Renal cortex interstitium (tissue), 15 donors: ENCODE results near the gene ACY1. TPM values are rescaled to one million over a fixed set of nuclear protein-coding genes. Genes with fewer than 3 reads are reported as not detected.

ENCODE experiments used
- DNase-seq, 11 donors: peaks; one replicate each; pipeline ENCODE4 v3.0.0-alpha.2; 2013; ENCODE audit warnings: low read depth in 9 of 11, low spot score in 4 of 11; ENCODE audit errors: extremely low read depth in 1 of 11
- long read RNA-seq, 16 experiments: transcript quantifications; one replicate each; lab custom pipeline, GENCODE V29; 2026
- polyA plus RNA-seq, 3 donors: library from polyadenylated mRNA; unstranded; fragments of 120-200 nt; gene quantifications; one replicate each; pipeline ENCODE4 v1.2.1, GENCODE V29; 2013; ENCODE audit not compliant: insufficient read length in 3 of 3

Gene ACY1
- polyA plus RNA-seq = 100 to 1,000 TPM in 2 of 3 donors, 10 to 100 TPM in 1; 89.3 to 120 (median 118) TPM
- long read RNA-seq, donor 1, transcript ACY1-215 (15 exons, 1,684 nt) = major isoform, 12 of 1,724 reads
- long read RNA-seq, donor 1, partial matches to known transcripts = 1,642 of 1,724 reads
- long read RNA-seq, donor 1, other reads (novel, unspliced or antisense) = 65 of 1,724 reads
- long read RNA-seq, donor 2, transcript ACY1-215 (15 exons, 1,684 nt) = major isoform, 15 of 22 reads
- long read RNA-seq, donor 2, partial matches to known transcripts = 0 of 22 reads
- long read RNA-seq, donor 2, other reads (novel, unspliced or antisense) = 0 of 22 reads
- long read RNA-seq, donor 3, transcript ACY1-215 (15 exons, 1,684 nt) = major isoform, 27 of 35 reads
- long read RNA-seq, donor 3, partial matches to known transcripts = 0 of 35 reads
- long read RNA-seq, donor 3, other reads (novel, unspliced or antisense) = 0 of 35 reads
- long read RNA-seq, donor 4, transcript ACY1-215 (15 exons, 1,684 nt) = major isoform, 21 of 31 reads
- long read RNA-seq, donor 4, partial matches to known transcripts = 0 of 31 reads
- long read RNA-seq, donor 4, other reads (novel, unspliced or antisense) = 0 of 31 reads
- long read RNA-seq, donor 5 = 0 reads
- long read RNA-seq, donor 6, transcript ACY1-215 (15 exons, 1,684 nt) = major isoform, 14 of 20 reads
- long read RNA-seq, donor 6, partial matches to known transcripts = 0 of 20 reads
- long read RNA-seq, donor 6, other reads (novel, unspliced or antisense) = 0 of 20 reads
- long read RNA-seq, donor 7, transcript ACY1-215 (15 exons, 1,684 nt) = major isoform, 19 of 2,326 reads
- long read RNA-seq, donor 7, partial matches to known transcripts = 2,201 of 2,326 reads
- long read RNA-seq, donor 7, other reads (novel, unspliced or antisense) = 102 of 2,326 reads
- long read RNA-seq, donor 8, transcript ACY1-227 (3 exons, 456 nt) = minor isoform, 6 of 2,752 reads
- long read RNA-seq, donor 8, transcript ACY1-215 (15 exons, 1,684 nt) = major isoform, 36 of 2,752 reads
- long read RNA-seq, donor 8, partial matches to known transcripts = 81 of 2,752 reads
- long read RNA-seq, donor 8, other reads (novel, unspliced or antisense) = 2,614 of 2,752 reads
- long read RNA-seq, donor 9, transcript ACY1-215 (15 exons, 1,684 nt) = major isoform, 20 of 25 reads
- long read RNA-seq, donor 9, partial matches to known transcripts = 0 of 25 reads
- long read RNA-seq, donor 9, other reads (novel, unspliced or antisense) = 0 of 25 reads
- long read RNA-seq, donor 10, transcript ACY1-215 (15 exons, 1,684 nt) = major isoform, 22 of 32 reads
- long read RNA-seq, donor 10, partial matches to known transcripts = 0 of 32 reads
- long read RNA-seq, donor 10, other reads (novel, unspliced or antisense) = 0 of 32 reads
- long read RNA-seq, donor 11, transcript ACY1-215 (15 exons, 1,684 nt) = major isoform, 22 of 26 reads
- long read RNA-seq, donor 11, partial matches to known transcripts = 0 of 26 reads
- long read RNA-seq, donor 11, other reads (novel, unspliced or antisense) = 0 of 26 reads
- long read RNA-seq, donor 12, transcript ACY1-215 (15 exons, 1,684 nt) = major isoform, 7 of 14 reads
- long read RNA-seq, donor 12, partial matches to known transcripts = 0 of 14 reads
- long read RNA-seq, donor 12, other reads (novel, unspliced or antisense) = 0 of 14 reads
- long read RNA-seq, donor 13, transcript ACY1-215 (15 exons, 1,684 nt) = major isoform, 43 of 56 reads
- long read RNA-seq, donor 13, partial matches to known transcripts = 10 of 56 reads
- long read RNA-seq, donor 13, other reads (novel, unspliced or antisense) = 0 of 56 reads
- long read RNA-seq, donor 14, transcript ACY1-215 (15 exons, 1,684 nt) = major isoform, 12 of 18 reads
- long read RNA-seq, donor 14, partial matches to known transcripts = 0 of 18 reads
- long read RNA-seq, donor 14, other reads (novel, unspliced or antisense) = 0 of 18 reads
- long read RNA-seq, donor 15, transcript ACY1-215 (15 exons, 1,684 nt) = major isoform, 12 of 19 reads
- long read RNA-seq, donor 15, partial matches to known transcripts = 0 of 19 reads
- long read RNA-seq, donor 15, other reads (novel, unspliced or antisense) = 0 of 19 reads
- long read RNA-seq, donor 16, transcript ACY1-215 (15 exons, 1,684 nt) = major isoform, 61 of 85 reads
- long read RNA-seq, donor 16, transcript ACY1-227 (3 exons, 456 nt) = minor isoform, 12 of 85 reads
- long read RNA-seq, donor 16, partial matches to known transcripts = 0 of 85 reads
- long read RNA-seq, donor 16, other reads (novel, unspliced or antisense) = 0 of 85 reads

DNA sequence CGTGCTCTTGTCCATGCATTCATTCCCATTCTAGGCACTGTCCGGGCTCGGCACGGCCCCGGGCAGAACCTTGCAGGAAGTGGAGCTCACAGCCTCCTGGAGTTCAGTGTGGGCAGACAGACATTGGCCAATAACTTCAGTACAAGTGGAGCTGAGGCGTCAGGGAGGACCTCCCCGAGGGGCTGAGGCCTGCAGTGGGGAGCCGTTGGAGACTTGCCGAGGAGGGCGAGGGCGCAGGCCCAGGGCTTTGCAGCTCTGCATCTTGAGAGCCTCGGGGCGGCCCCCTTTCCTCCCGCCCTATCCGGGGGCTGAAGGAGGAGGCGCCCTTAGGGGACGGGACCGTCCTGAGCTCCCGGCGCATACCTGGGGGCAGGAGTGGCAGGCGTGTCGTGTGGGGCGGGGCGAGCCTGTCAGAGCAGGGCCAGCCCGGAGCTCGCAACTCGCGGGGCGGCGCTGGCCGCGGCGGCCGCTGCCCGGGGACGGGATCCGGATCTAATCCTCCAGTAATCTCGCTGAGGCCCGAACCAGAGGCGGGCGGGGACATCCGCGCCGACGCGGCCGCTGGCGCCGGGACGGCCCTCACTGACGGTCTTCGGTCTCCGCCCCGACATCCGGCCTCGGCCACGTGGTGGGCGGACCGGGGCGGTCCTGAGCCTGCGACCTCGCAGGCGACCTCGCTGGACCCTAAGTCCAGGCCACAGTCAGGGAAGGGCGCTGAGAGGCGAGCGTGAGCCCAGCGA lies at the start of gene ACY1:
TSS of gene ACY1 (plus strand) at position 698 of the 740 bp plus-strand sequence. CDS start 530 bp downstream, outside the sequence.
- DNase-seq = peak in 7 of 11 donors; percentile 65 to 83 (median 77)

DNA sequence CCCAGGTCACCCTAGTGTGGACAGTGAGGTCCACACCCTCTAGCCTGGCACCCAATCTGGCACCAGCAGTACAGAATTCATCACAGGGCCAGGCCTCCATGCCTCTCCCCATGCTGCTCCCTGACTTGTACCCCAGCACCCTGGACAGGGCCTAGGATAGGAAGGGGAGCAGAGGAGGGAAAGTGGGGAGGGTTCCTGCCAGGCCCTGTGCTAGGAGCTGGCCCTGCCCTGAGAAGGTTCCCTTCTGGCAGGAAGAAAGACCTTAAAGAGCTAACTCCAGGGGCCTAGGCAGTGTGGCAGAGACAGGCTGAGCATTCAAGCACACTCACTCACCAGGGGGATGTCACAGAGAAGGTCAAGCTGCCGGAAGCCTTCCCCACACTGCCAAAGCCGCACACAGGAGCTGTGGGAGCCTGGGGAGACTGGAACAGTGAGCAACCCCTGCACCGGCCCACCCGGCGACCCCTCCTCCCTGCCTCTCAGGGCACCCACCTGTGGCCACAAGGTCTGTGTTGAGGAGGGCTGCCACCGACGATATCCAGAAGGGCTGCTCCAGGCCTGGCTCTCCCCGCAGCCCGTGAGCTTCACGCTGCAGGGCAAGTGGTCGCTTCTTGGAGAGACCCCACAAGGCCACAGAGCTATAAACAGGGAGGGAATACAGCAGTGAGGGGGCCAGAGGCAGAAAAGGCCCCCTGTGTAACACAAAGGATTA lies 49.0 kb upstream of the ACY1 start:
- no peak for DNase-seq

DNA sequence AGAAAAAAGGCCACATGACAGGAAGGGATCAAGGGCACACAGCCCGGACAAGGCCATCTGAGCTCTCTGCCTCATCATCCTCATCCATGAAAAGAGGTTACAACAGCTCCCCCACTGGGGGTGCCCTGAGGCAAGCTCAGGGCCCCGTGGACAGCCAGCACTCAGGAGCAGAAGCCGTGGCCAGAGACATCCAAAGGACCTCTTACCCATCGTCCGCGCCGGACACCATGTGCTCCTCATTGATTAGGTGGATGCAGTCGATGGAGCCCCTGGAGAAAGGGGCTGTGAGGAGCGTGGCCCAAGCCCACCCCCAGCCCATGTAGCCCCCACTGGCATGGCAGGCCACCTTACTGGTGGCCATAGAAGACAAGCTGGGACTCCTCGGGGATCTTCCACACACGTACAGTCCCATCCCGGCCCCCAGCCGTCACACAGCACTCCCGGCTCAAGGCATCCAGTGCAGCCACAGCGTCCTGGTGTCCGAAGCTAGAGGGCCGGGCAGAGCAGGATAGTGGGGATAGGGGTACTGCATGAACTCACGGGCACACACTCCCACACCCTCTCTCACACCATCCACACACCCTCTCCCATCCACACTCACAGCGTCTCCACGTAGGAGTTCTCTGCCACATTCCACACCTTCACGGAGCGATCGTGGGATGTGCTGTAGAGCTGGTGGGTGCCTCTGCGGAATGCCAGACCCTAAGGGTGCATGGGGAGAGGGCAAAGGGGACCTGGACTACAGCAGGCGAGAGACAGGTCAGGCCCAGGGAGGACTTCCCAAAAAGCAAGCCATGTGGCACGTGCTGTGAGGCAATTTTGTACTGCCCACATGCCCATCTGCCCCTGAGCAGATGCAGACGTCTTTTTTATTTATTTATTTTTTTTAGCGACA lies 48.1 kb upstream of the ACY1 start:
- no peak for DNase-seq

DNA sequence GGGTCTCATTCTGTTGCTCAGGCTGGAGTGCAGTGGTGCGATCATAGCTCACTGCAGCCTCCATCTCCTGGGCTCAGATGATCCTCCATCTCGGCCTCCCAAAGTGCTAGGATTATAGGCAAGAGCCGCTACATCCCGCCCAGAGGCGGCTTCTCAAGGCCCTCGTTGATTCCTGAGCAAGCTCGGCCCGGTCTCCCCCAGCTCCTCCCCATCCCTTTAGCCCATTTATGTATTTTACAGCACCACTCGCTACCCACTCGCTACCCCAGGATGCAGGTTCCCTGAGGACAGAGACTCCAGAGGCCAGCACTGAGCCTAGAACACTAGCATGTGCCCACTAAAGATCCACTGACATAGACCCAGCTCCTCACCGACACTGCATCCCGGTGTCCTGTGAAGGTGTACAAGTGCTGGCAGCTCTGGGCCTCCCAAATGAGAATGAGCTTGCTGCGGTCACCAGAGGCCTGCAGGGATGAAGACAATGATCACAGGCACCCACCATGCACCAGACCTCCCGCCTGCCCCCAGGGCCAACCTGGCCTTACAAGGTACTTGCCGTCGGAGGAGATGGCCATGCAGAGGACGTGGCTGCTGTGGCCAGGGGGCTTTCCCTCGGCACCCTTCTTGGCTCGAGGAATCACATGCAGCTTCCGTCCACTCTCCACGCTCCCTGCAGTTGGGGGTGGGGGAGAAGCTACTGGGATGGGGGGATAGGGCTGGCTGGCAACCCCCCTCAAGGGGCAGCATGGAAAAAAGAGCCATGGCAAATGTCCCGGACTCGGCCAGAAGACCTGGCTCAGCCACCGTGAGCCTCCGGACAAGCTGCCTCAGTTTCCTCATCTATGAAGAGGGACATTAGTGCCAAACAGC lies 47.2 kb upstream of the ACY1 start:
- DNase-seq = no peak

DNA sequence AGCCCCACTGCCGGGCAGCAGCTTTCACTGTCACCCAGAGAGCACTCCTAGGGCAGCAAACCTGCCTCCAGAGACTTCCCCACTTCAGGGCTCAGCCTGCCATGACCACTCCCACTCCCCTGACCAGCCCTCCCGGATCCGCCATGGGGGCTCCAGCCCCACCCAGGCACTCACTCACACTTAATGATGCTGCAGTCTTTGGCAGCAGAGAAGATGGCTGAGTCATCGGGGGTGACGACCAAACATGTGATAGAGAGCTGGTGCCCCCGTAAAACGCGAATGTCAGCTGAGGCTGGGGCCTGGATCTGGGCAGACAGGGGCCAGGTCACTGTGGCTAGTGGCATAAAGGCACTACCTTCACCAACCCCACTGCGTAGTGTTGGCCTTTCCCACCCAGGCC lies 46.3 kb upstream of the ACY1 start:
- no peak for DNase-seq

DNA sequence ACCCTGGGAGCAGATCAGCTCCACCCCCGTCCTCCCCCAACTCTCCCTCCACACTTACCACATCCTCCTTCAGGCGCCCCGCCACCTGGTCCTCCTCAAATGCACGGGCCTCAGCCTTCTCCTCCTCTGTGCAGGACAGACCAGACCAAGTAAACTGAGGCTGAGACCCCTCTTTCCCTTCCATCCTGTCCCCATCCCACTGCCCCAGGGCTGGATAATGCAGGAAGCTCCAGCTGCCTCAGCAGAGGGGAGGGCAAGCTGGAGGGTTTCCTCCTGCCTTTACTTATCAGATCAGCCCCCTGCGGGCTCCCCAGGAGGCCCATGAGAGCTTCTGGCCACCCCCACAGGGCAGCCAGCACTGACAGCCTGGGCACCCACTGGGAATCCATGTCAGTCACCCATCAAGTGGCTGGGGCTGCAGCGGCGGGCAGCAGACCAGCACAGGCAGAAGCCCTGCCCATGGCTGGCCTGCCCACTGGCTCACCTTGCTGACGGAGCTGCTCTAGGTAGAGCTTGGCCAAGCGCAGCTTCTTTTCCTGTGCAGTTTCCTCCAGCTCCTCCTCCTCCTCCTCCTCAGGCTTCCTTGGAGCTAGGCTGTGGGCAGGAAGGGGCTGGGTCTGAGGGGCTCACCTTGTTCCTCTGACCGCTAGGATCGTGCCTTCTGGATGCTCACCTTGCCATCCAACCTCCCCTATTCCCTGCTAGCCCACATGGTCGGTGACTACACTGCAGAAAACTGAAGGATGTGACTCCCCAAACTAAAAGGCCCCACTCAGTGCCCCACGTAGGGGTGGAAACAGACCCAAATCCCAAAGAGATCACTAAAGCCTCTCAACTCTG lies 45.5 kb upstream of the ACY1 start:
- DNase-seq = no peak

DNA sequence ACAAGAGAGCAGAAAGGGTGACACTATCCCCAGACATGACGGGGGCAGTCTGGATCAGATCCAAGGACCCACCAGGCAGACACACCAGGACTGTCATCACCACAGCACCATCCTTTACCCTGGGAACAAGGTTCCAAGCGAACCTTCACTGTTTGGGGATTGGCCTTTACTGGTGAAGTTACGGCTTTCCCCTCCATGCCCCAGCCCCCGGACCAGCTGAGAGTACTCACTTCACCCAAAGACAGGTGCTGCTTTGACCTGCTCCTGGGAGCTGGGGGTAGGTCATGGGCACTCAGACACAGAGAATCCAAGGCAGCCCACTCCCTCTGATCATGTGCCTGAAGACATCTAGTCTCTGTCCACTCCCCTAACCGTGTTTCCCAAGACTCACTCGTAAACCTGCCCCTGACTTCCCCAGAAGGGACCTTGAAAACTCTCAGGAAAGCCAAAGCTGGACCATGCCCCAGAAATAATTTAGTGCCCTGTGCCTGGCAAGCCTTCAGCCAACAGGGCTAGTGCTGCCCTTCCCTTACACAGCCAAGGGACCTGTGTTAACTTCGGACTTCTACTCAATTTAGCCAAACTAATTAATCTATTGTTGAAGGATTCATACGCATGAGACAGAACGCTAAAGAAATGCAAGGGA lies 44.4 kb upstream of the ACY1 start:
- no peak for DNase-seq

DNA sequence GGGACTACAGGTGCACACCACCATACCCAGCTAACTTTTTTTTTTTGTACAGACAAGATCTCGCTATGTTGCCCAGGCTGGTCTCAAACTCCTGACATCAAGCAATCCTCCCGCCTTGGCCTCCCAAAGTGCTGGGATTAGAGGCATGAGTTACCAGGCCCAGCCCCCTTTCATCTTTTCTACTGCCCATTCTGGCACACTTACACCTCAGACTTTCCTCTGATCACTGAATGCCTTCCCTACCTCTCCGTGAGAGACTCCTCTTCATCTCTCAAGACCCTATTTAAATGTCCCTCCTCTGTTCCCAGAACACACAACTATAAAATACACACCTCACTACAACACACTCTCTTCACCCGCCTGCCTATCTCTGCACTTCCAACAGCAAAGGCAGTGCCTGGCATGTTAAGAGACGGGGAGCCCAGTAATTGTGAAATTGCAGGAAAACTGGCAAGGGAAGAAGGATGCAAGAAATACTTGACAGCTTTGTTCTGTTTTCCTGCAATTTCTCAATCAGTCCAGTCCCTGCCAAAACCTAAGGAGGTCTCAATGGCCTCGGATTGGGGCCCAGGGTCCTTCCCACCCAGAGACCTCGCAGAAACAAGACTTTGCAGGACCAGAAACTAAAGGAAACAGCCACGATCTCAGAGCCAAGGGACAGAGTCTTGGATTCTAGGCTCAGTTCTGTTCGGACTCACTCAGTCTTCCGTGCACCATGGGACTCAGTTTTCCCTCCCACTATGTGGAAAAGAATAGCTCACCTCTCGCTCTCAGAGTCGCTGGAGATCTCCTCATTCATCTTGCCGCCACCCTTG lies 42.5 kb upstream of the ACY1 start:
- DNase-seq = no peak

DNA sequence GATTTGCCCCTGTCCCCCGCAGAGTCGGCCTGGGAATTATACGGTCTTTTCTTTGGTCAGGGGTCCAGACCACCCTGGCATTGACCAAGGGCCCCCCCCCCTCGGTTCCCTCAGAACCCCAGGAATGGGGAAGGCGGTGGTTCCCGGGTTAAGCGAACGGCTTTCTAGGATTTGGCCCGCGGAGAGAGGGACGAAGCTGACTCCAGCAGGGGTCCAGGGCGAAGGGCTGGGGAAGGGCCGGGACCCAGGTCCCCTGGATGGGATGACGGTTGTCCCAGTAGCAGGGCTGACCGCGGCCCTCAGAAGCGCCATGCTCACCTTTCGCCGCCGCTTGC lies 41.9 kb upstream of the ACY1 start:
- DNase-seq = no peak

DNA sequence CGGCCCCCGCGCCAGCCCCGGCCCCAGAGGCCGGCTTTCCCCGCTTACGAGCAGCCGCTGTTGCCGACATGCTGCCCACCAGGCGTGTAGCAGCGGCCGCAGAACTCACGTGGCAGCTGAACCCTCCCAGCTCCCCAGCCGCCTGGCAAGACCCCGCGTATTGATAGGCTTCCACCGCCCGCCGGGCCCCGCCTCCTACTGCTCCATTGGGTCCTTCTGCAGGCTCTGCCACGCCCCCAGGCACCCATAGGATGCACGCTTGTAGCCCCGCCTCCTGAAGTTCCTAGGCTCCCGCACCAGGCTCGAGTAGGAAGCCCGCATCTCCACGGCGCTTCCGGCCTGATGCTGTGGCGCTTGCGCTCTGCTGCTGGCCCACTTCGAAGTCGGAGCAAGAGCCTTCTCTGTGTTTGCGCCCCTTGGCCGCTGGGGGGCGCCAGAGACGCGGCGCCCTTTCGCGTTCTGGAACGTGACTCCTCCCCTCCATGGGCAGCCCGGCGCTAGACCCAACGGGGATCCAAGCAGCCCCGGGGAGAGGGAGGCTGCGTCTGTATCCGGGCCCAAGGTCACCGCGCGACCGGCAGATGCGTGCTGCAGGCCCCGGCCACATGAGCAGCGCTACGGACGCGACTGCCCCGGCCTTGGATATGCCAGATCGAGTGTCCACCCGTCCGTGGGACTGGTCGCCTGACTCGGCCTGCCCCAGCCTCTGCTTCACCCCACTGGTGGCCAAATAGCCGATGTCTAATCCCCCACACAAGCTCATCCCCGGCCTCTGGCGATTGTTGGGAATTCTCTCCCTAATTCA lies 41.3 kb upstream of the ACY1 start, which contains the start of the genes PARP3 and RRP9:
TSS of gene PARP3 (plus strand) at position 566 of the 805 bp plus-strand sequence. CDS start 993 bp downstream, outside the sequence.
TSS of gene RRP9 (minus strand) at position 107 of the 805 bp plus-strand sequence. CDS start at position 70, 37 bp downstream.
- DNase-seq = peak; percentile 98 to 100 (median 100)
